Thyroid gland (tissue), 4 donors: ENCODE data around the gene ERGIC3. TPM values are rescaled to one million over a fixed set of nuclear protein-coding genes. Genes with fewer than 3 reads are reported as not detected.

Experiments
- DNase-seq, 2 donors: peaks; one replicate each; pipeline ENCODE4 v3.0.0-alpha.2; 2019
- H3K27ac ChIP-seq, 3 donors: fragments of 200-600 bp; sonication (generic); 1 replicate in 2 of 3; 2 replicates in 1 of 3; pipeline ENCODE4 v1.5.1; 2016 to 2019; ENCODE audit warnings: mild to moderate bottlenecking in 1 of 3, moderate library complexity in 1 of 3
- H3K27me3 ChIP-seq: fragments of 200-600 bp; sonication (generic); one replicate; pipeline ENCODE4 v1.5.1; 2019
- H3K36me3 ChIP-seq, 2 donors: fragments of 200-600 bp; sonication (generic); one replicate each; pipeline ENCODE4 v1.5.1; 2016 to 2019
- H3K4me1 ChIP-seq, 2 donors: fragments of 200-600 bp; sonication (generic); one replicate each; pipeline ENCODE4 v1.5.1; 2017 to 2019
- H3K4me3 ChIP-seq, 3 donors: fragments of 200-600 bp; sonication (generic); replicated peaks in 1 of 3; 1 replicate in 2 of 3; 2 replicates in 1 of 3; pipeline ENCODE4 v1.5.1; 2016; ENCODE audit warnings: mild to moderate bottlenecking in 1 of 3
- H3K9me3 ChIP-seq: fragments of 200-600 bp; sonication (generic); one replicate; pipeline ENCODE4 v1.5.1; 2017
- CTCF ChIP-seq, 6 experiments: fragments of 200-600 bp in 3 of 6; fragments of 450-650 bp in 3 of 6; sonication (generic) in 3 of 6; IDR thresholded peaks; one replicate each; pipeline ENCODE4 v1.5.1; 2016 to 2019; ENCODE audit warnings: antibody characterized with exemption in 6 of 6, mild to moderate bottlenecking in 2 of 6, inconsistent platforms in 1 of 6, moderate library complexity in 1 of 6
- POLR2A ChIP-seq, 2 donors: fragments of 450-650 bp; IDR thresholded peaks; one replicate each; pipeline ENCODE4 v1.6.1; 2017; ENCODE audit warnings: antibody characterized with exemption in 2 of 2, mild to moderate bottlenecking in 2 of 2, moderate library complexity in 1 of 2
- WGBS, 2 donors: methylation state at CpG; one replicate each; pipeline ENCODE4 v1.1.5; 2017; 5-methylcytosine and 5-hydroxymethylcytosine counted together
- intact Hi-C: fragments of 100-400 bp; cut with DNase I; formaldehyde crosslinking; loops from one replicate; pipeline ENCODE4 v1.15.1; 2023
- total RNA-seq, 4 donors: library from RNA; depleted of rRNA; stranded (reverse); fragments of >200 nt; gene quantifications; one replicate each; pipeline ENCODE4 v1.2.3, GENCODE V29; 2016

The ERGIC3 gene
- total RNA-seq, 4 donors from 2014 or later: 194 to 419 (median 250) TPM

DNA sequence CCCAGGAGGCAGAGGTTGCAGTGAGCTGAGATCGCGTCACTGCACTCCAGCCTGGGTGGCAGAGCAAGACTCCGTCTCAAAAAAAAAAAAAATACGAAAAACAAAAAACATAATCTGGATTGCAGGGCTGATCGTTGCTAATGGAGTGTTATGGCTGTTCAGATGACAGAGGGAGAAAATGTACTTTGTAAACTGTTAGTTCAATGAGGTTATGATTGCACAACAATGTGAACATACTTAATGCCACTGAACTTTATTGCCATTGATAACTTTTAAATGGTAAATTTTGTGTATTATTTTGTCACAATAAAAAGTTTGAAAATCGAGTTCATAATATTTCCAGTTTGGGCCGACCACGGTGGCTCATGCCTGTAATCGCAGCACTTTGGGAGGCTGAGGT lies 22.9 kb upstream of the ERGIC3 start:
- no peaks in the 10 kb centered on the region for H3K36me3 ChIP-seq
- TF ChIP-seq CTCF (IDR thresholded peaks at IDR 0.05) (no peak), POLR2A (IDR thresholded peaks at IDR 0.05) (no peak)
- WGBS, 2 donors: 82 to 85% methylated on average over 9 of the region's 9 CpGs
- H3K9me3 ChIP-seq: no peaks in the 10 kb centered on the region
- no peaks in the 10 kb centered on the region for H3K4me1 ChIP-seq
- intact Hi-C loops: no loop called here
- no peak for DNase-seq
- H3K27ac ChIP-seq: no peak overlapping the region
- no peaks in the 10 kb centered on the region for H3K27me3 ChIP-seq
- H3K4me3 ChIP-seq: no peak overlapping the region

DNA sequence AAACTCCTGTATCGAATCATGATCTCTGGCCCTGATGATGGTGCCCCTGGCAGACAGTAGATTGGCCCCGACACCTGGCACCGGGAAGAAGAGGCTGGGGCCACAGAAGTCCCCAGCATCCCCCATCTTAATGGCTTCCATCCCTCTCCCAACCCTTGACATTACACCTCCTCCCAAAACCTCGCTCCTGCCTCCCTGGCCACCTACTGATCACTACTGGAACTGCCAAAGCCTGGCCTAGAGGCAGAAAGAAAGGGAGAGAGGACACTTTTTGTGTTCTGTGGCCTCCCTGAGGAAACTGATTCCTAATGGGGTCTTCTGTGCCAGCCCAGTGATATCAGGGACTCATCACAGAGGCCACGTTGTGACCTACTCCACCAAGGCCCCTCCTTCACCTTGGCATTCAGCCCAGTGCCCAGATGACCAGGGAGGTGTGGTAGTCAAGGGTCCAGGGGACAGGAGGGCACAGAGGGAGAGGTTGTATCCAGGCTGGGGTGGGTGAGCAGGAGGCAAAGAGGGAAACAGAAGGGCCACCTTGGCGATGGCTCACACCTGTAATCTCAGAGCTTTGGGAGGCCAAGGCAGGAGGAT lies 18.5 kb upstream of the ERGIC3 start:
- 56 to 72% methylated on average over 6 of the region's 6 CpGs for WGBS, 2 donors
- H3K27ac ChIP-seq: no peak overlapping the region
- H3K9me3 ChIP-seq: no peaks in the 10 kb centered on the region
- no peaks in the 10 kb centered on the region for H3K27me3 ChIP-seq
- no peaks in the 10 kb centered on the region for H3K36me3 ChIP-seq
- intact Hi-C loops: no loop called here
- TF ChIP-seq CTCF (IDR thresholded peaks at IDR 0.05) (peak in 2 of 6 experiments; percentile 20 to 39), POLR2A (IDR thresholded peaks at IDR 0.05) (no peak)
- no peaks in the 10 kb centered on the region for H3K4me1 ChIP-seq
- H3K4me3 ChIP-seq: no peak overlapping the region
- DNase-seq: peak in 1 of 2 donors; percentile 8

DNA sequence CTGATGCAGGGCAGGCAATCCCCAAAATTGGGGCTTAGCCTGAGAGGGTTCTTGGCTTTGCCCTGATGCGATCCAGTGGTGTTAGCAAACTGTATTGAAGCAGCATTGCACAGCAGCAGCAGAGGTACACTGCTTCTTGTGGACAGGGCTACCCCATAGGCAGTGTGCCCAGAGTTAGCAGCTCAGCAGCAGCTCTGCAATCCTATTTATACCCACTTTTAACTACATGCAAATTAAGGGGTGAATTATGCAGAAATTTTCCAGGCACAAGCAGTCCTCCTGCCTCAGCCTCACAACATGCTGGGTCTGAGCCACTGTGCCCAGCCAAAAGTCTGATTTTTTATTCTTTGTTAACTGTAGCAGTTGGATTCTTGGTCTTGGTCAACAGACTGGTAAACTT lies 16.2 kb upstream of the ERGIC3 start:
- DNase-seq: no peak
- TF ChIP-seq POLR2A (IDR thresholded peaks at IDR 0.05): no peak
- TF ChIP-seq CTCF (IDR thresholded peaks at IDR 0.05): no peak
- no peaks in the 10 kb centered on the region for H3K9me3 ChIP-seq
- no peaks in the 10 kb centered on the region for H3K36me3 ChIP-seq
- H3K27ac ChIP-seq: no peak overlapping the region
- 94 to 100% methylated on average over 1 of the region's 1 CpG for WGBS, 2 donors
- intact Hi-C loops: no loop called here
- no peaks in the 10 kb centered on the region for H3K27me3 ChIP-seq
- no peak overlapping the region for H3K4me3 ChIP-seq
- no peaks in the 10 kb centered on the region for H3K4me1 ChIP-seq

DNA sequence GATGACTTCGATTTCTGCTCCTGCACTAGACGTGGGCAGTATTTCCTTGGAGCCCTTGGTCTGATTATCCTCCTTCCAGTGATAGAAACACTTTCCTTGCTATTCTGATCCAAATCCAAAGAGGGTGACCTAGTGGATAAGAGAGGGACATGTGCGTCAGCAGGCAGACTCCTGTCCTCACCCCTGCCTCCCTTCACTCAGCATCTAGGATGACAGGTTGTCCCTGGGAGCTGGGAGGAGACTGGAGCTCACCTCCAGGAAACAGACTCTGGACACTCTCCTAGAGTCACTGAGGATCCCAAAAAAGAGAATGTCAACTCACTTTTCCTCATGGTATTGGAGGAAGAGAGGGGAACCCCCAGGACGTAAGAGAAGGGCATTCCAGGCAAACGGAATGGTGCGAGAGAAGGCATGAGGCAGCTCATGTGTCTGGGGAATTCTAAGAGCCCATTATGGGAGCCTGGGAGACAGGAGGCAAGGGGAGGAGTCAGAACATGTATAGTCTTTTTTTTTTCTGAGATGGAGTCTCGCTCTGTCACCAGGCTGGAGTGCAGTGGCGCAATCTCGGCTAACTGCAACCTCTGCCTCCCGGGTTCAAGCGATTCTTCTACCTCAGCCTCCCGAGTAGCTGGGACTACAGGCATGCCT lies 14.6 kb upstream of the ERGIC3 start:
- no peaks in the 10 kb centered on the region for H3K9me3 ChIP-seq
- H3K4me3 ChIP-seq: no peak overlapping the region
- no peak for DNase-seq
- no peak overlapping the region for H3K27ac ChIP-seq
- no peaks in the 10 kb centered on the region for H3K36me3 ChIP-seq
- WGBS, 2 donors: 72 to 84% methylated on average over 12 of the region's 12 CpGs
- intact Hi-C loops: no loop called here
- TF ChIP-seq POLR2A (IDR thresholded peaks at IDR 0.05): no peak
- no peaks in the 10 kb centered on the region for H3K27me3 ChIP-seq
- no peaks in the 10 kb centered on the region for H3K4me1 ChIP-seq

- TF ChIP-seq POLR2A (IDR thresholded peaks at IDR 0.05) (no peak), CTCF (IDR thresholded peaks at IDR 0.05) (no peak)
- DNase-seq: no peak
- WGBS, 2 donors: 95 to 100% methylated on average over 2 of the region's 2 CpGs
- intact Hi-C loops: no loop called here
- no peaks in the 10 kb centered on the region for H3K4me1 ChIP-seq
- no peak within 1 kb of the TSS for H3K27ac ChIP-seq
- no peaks in the 10 kb centered on the region for H3K9me3 ChIP-seq
- H3K36me3 ChIP-seq: no peaks in the 10 kb centered on the region
- H3K4me3 ChIP-seq: no peak within 1 kb of the TSS
- H3K27me3 ChIP-seq: no peaks in the 10 kb centered on the region
These were observed 12.3 kb upstream of the ERGIC3 start, which contains the start of gene C20orf173 for GRCh38 chr20:35529552-35529951. Gene C20orf173, minus strand, starts transcription at chr20:35529652. Its CDS starts 279 bp downstream, at chr20:35529373.
